ENCODE results near the gene ARHGAP44.

- TF ChIP-seq CTCF (IDR thresholded peaks at IDR 0.05 in 4 of 5, conservative IDR thresholded peaks at IDR 0.05 in 1 of 5) (no peak), POLR2A (IDR thresholded peaks at IDR 0.05) (no peak)
Observed at GRCh38 chr17:12998874-12999273, 209.6 kb downstream of the ARHGAP44 start.

Measured in gastrocnemius medialis (tissue), 4 donors.